Astrocyte of the cerebellum (primary cell): ENCODE measurements around the gene FKBP14.

Experiments
- DNase-seq: peaks from one replicate; pipeline ENCODE4 v3.0.0-alpha.2; 2011; ENCODE audit warnings: low read depth
- H3K4me3 ChIP-seq: 2 replicates; pipeline ENCODE4 v1.5.1; 2011; ENCODE audit warnings: mild to moderate bottlenecking, low read depth, low read length, moderate library complexity
- CTCF ChIP-seq: IDR thresholded peaks from 2 replicates; pipeline ENCODE4 v1.5.1; 2012; ENCODE audit warnings: low read length, low read depth, moderate library complexity, mild to moderate bottlenecking; ENCODE audit errors: missing control alignments
- in situ Hi-C: cut with HindIII; loops from 2 replicates; pipeline ENCODE4 v1.10.0; 2017; ENCODE audit warnings: low sequenced_read_pairs

FKBP14 gene

GRCh38 chr7:30026229-30027064, at the start of gene FKBP14:
FKBP14 (minus strand) TSS chr7:30026702; CDS start chr7:30026508, 194 bp downstream.
- peak; percentile 99 for DNase-seq
- TF ChIP-seq CTCF, result no peak
- peak within 1 kb of the TSS; percentile 76 for H3K4me3 ChIP-seq
- in situ Hi-C loops, result loop anchor here (5.0 kb wide), 1 partner anchor 36 kb away; no protein-coding TSS in a partner anchor

GRCh38 chr7:30074422-30075030, 48.0 kb upstream of the FKBP14 start:
- in situ Hi-C loops, result loop anchor here (25.0 kb wide), 1 partner anchor 337 kb away; no protein-coding TSS in a partner anchor
- peak; percentile 50 for TF ChIP-seq CTCF
- no peak overlapping the region for H3K4me3 ChIP-seq
- DNase-seq, result peak; percentile 24

GRCh38 chr7:30072735-30073134, 46.2 kb upstream of the FKBP14 start:
- DNase-seq, result no peak
- no peak overlapping the region for H3K4me3 ChIP-seq
- in situ Hi-C loops, result loop anchor here (25.0 kb wide), 1 partner anchor 335 kb away; no protein-coding TSS in a partner anchor
- TF ChIP-seq CTCF, result no peak

GRCh38 chr7:30070052-30070451, 43.5 kb upstream of the FKBP14 start:
- TF ChIP-seq CTCF, result no peak
- H3K4me3 ChIP-seq, result no peak overlapping the region
- DNase-seq, result no peak
- in situ Hi-C loops, result loop anchor here (25.0 kb wide), 1 partner anchor 333 kb away; no protein-coding TSS in a partner anchor

GRCh38 chr7:30069096-30069867, 42.8 kb upstream of the FKBP14 start:
- no peak for DNase-seq
- no peak for TF ChIP-seq CTCF
- in situ Hi-C loops, result loop anchor here (25.0 kb wide), 1 partner anchor 332 kb away; no protein-coding TSS in a partner anchor
- no peak overlapping the region for H3K4me3 ChIP-seq

- DNase-seq, result peak; percentile 51
- in situ Hi-C loops, result loop anchor here (25.0 kb wide), 1 partner anchor 331 kb away; no protein-coding TSS in a partner anchor
- no peak for TF ChIP-seq CTCF
- no peak overlapping the region for H3K4me3 ChIP-seq
These were observed 41.6 kb upstream of the FKBP14 start for GRCh38 chr7:30068117-30068516.
